Neuronal stem cell (in vitro differentiated cells): Measurements from ENCODE around the gene NSMCE1.
A peak's percentile ranks its signal among the peaks of the same experiment; 100 is the strongest.

Experiments
- DNase-seq: peaks from one replicate; pipeline ENCODE4 v3.0.0-alpha.2; 2013; ENCODE audit warnings: low spot score
- H2AFZ ChIP-seq: one replicate; pipeline ENCODE4 v1.6.1; 2013; ENCODE audit warnings: mild to moderate bottlenecking, low read length, inconsistent platforms
- H2AK5ac ChIP-seq: 2 replicates; pipeline ENCODE4 v1.6.1; 2013; ENCODE audit warnings: low read depth, mild to moderate bottlenecking, inconsistent platforms, low read length, moderate library complexity, mixed read lengths
- H2BK120ac ChIP-seq: 2 replicates; pipeline ENCODE4 v1.6.1; 2013; ENCODE audit warnings: low read depth, mild to moderate bottlenecking, inconsistent platforms, low read length, moderate library complexity, mixed read lengths
- H2BK12ac ChIP-seq: one replicate; pipeline ENCODE4 v1.6.1; 2013; ENCODE audit warnings: low read length, inconsistent platforms
- H2BK15ac ChIP-seq: 2 replicates; pipeline ENCODE4 v1.6.1; 2013; ENCODE audit warnings: mild to moderate bottlenecking, low read length, inconsistent platforms, mixed read lengths
- H2BK5ac ChIP-seq: one replicate; pipeline ENCODE4 v1.6.1; 2013; ENCODE audit warnings: inconsistent platforms, mild to moderate bottlenecking, low read length, moderate library complexity
- H3K14ac ChIP-seq: one replicate; pipeline ENCODE4 v1.6.1; 2013; ENCODE audit warnings: low read length, inconsistent platforms
- H3K18ac ChIP-seq: 2 replicates; pipeline ENCODE4 v1.6.1; 2013; ENCODE audit warnings: low read length, inconsistent platforms
- H3K23ac ChIP-seq: 2 replicates; pipeline ENCODE4 v1.6.1; 2013; ENCODE audit warnings: low read depth, mild to moderate bottlenecking, mixed read lengths, low read length, inconsistent platforms; ENCODE audit not compliant: poor library complexity
- H3K27ac ChIP-seq: replicated peaks from 3 replicates; pipeline ENCODE4 v1.5.1; 2013; ENCODE audit warnings: low read length, inconsistent platforms
- H3K27me3 ChIP-seq, 3 experiments: 2 replicates each; pipeline ENCODE4 v1.6.1; 2013; ENCODE audit warnings: low read length in 3 of 3, mild to moderate bottlenecking in 2 of 3, inconsistent platforms in 1 of 3, low read depth in 1 of 3, mixed read lengths in 1 of 3, moderate library complexity in 1 of 3; ENCODE audit not compliant: control insufficient read depth in 3 of 3, insufficient read depth in 3 of 3
- H3K36me3 ChIP-seq, 2 donors: replicated peaks in 1 of 2; 2 replicates each; pipeline ENCODE4 v1.6.1; 2013; ENCODE audit warnings: low read length in 2 of 2; ENCODE audit not compliant: control insufficient read depth in 2 of 2, insufficient read depth in 2 of 2
- H3K4ac ChIP-seq: 2 replicates; pipeline ENCODE4 v1.6.1; 2013; ENCODE audit warnings: inconsistent platforms, mild to moderate bottlenecking, low read length, moderate library complexity
- H3K4me1 ChIP-seq, 2 donors: 1 replicate in 1 of 2; 2 replicates in 1 of 2; pipeline ENCODE4 v1.6.1; 2013; ENCODE audit warnings: low read length in 2 of 2, low read depth in 1 of 2; ENCODE audit not compliant: control insufficient read depth in 2 of 2, insufficient read depth in 1 of 2
- H3K4me2 ChIP-seq: one replicate; pipeline ENCODE4 v1.6.1; 2013; ENCODE audit warnings: mild to moderate bottlenecking, low read length, inconsistent platforms; ENCODE audit not compliant: insufficient read depth, poor library complexity, severe bottlenecking
- H3K4me3 ChIP-seq, 2 donors: 2 replicates each; pipeline ENCODE4 v1.5.1; 2013; ENCODE audit warnings: low read length in 2 of 2, mild to moderate bottlenecking in 2 of 2, inconsistent platforms in 1 of 2, moderate library complexity in 1 of 2
- H3K79me1 ChIP-seq: one replicate; pipeline ENCODE4 v1.6.1; 2013; ENCODE audit warnings: low read depth, mild to moderate bottlenecking, inconsistent platforms, low read length, moderate library complexity
- H3K9ac ChIP-seq: one replicate; pipeline ENCODE4 v1.6.1; 2013; ENCODE audit warnings: mild to moderate bottlenecking, low read depth, low read length, inconsistent platforms; ENCODE audit not compliant: poor library complexity
- H3K9me3 ChIP-seq, 2 donors: replicated peaks in 1 of 2; 2 replicates each; pipeline versions ENCODE3 to v1.6.1; 2013; ENCODE audit warnings: low read length in 2 of 2, mild to moderate bottlenecking in 2 of 2, inconsistent platforms in 1 of 2, low read depth in 1 of 2, mixed read lengths in 1 of 2, moderate library complexity in 1 of 2; ENCODE audit not compliant: control insufficient read depth in 2 of 2, insufficient read depth in 1 of 2
- H4K8ac ChIP-seq: one replicate; pipeline ENCODE4 v1.6.1; 2013; ENCODE audit warnings: low read depth, mild to moderate bottlenecking, inconsistent platforms, low read length, moderate library complexity
- H4K91ac ChIP-seq: one replicate; pipeline ENCODE4 v1.6.1; 2013; ENCODE audit warnings: low read length, low read depth, mild to moderate bottlenecking, inconsistent platforms; ENCODE audit not compliant: poor library complexity
- WGBS, 2 donors: extraction: QIAGEN DNeasy Blood & Tissue Kit; methylation state at CpG; one replicate each; pipeline ENCODE4 v1.1.7; 2013; ENCODE audit warnings: missing lambda C conversion rate in 2 of 2, mixed read lengths in 1 of 2; ENCODE audit not compliant: insufficient read length in 2 of 2, insufficient replicate concordance in 1 of 2; ENCODE audit errors: extremely low coverage in 2 of 2; 5-methylcytosine and 5-hydroxymethylcytosine counted together

NSMCE1 gene

GRCh38 chr16:27270349-27270748 lies 1.8 kb upstream of the NSMCE1 start:
- no peaks in the 10 kb centered on the region for H3K27me3 ChIP-seq
- no peak overlapping the region for H3K4ac ChIP-seq
- H3K14ac ChIP-seq, result no peak overlapping the region
- no peaks in the 10 kb centered on the region for H3K9me3 ChIP-seq
- no peak overlapping the region for H4K91ac ChIP-seq
- no peak overlapping the region for H2AFZ ChIP-seq
- no peak overlapping the region for H2BK120ac ChIP-seq
- H2BK15ac ChIP-seq, result no peak overlapping the region
- no peaks in the 10 kb centered on the region for H3K36me3 ChIP-seq
- H3K4me1 ChIP-seq, result peaks cover 5 to 6% of the 10 kb centered on the region in 2 donors
- H3K9ac ChIP-seq, result no peak overlapping the region
- H2BK12ac ChIP-seq, result no peak overlapping the region
- H2BK5ac ChIP-seq, result no peak overlapping the region
- no peak overlapping the region for H3K27ac ChIP-seq
- no peak for DNase-seq
- H3K4me2 ChIP-seq, result no peak overlapping the region
- no peak overlapping the region for H3K4me3 ChIP-seq
- WGBS, 2 donors, result no CpG with 5 or more reads among the region's 4 CpGs
- no peaks in the 10 kb centered on the region for H3K79me1 ChIP-seq
- no peak overlapping the region for H2AK5ac ChIP-seq
- H3K23ac ChIP-seq, result no peak overlapping the region
- no peak overlapping the region for H4K8ac ChIP-seq
- no peak overlapping the region for H3K18ac ChIP-seq

GRCh38 chr16:27269300-27270150 lies 953 bp upstream of the NSMCE1 start:
- peaks cover 5 to 6% of the 10 kb centered on the region in 2 donors for H3K4me1 ChIP-seq
- H3K9me3 ChIP-seq, result no peaks in the 10 kb centered on the region
- no peak overlapping the region for H4K91ac ChIP-seq
- H2BK120ac ChIP-seq, result no peak overlapping the region
- peak overlapping the region in 1 of 2 donors; percentile 74 for H3K4me3 ChIP-seq
- no peak overlapping the region for H3K4me2 ChIP-seq
- WGBS, 2 donors, result no CpG with 5 or more reads among the region's 9 CpGs
- H3K9ac ChIP-seq, result no peak overlapping the region
- no peak overlapping the region for H3K18ac ChIP-seq
- no peak overlapping the region for H3K23ac ChIP-seq
- H2AK5ac ChIP-seq, result no peak overlapping the region
- no peak overlapping the region for H2BK15ac ChIP-seq
- no peak for DNase-seq
- H3K4ac ChIP-seq, result no peak overlapping the region
- H2AFZ ChIP-seq, result peak overlapping the region; percentile 86
- H3K27ac ChIP-seq, result no peak overlapping the region
- no peak overlapping the region for H2BK12ac ChIP-seq
- H3K79me1 ChIP-seq, result no peaks in the 10 kb centered on the region
- no peak overlapping the region for H2BK5ac ChIP-seq
- H3K36me3 ChIP-seq, result no peaks in the 10 kb centered on the region
- no peaks in the 10 kb centered on the region for H3K27me3 ChIP-seq
- H3K14ac ChIP-seq, result no peak overlapping the region
- H4K8ac ChIP-seq, result no peak overlapping the region

GRCh38 chr16:27267037-27267677 lies 1.4 kb downstream of the NSMCE1 start:
- 100% methylated on average over 1 of the region's 8 CpGs; no CpG with 5 or more reads in 1 of the 2 donors for WGBS, 2 donors

GRCh38 chr16:27265982-27266381 lies 2.6 kb downstream of the NSMCE1 start:
- no CpG with 5 or more reads among the region's 1 CpG for WGBS, 2 donors
- DNase-seq, result no peak
- no peak overlapping the region for H3K4me3 ChIP-seq

More at GRCh38 chr16:27267037-27267677, 1.4 kb downstream of the NSMCE1 start:
- no peak overlapping the region for H3K4ac ChIP-seq
- H2AK5ac ChIP-seq, result no peak overlapping the region
- no peak overlapping the region for H3K14ac ChIP-seq
- H3K9me3 ChIP-seq, result no peaks in the 10 kb centered on the region
- H2BK15ac ChIP-seq, result no peak overlapping the region
- H3K18ac ChIP-seq, result no peak overlapping the region
- no peak overlapping the region for H3K4me2 ChIP-seq
- DNase-seq, result no peak
- no peak overlapping the region for H3K23ac ChIP-seq
- no peak overlapping the region for H2BK120ac ChIP-seq
- no peak overlapping the region for H3K27ac ChIP-seq
- H3K4me1 ChIP-seq, result peaks cover 5 to 8% of the 10 kb centered on the region in 2 donors
- no peak overlapping the region for H2BK12ac ChIP-seq
- H3K36me3 ChIP-seq, result peaks cover 0 to 6% of the 10 kb centered on the region in 2 donors
- no peak overlapping the region for H3K9ac ChIP-seq
- H3K27me3 ChIP-seq, result no peaks in the 10 kb centered on the region
- no peak overlapping the region for H4K8ac ChIP-seq
- H3K4me3 ChIP-seq, result no peak overlapping the region
- H2BK5ac ChIP-seq, result no peak overlapping the region
- no peaks in the 10 kb centered on the region for H3K79me1 ChIP-seq
- H4K91ac ChIP-seq, result no peak overlapping the region
- no peak overlapping the region for H2AFZ ChIP-seq

More at GRCh38 chr16:27265982-27266381, 2.6 kb downstream of the NSMCE1 start:
- Histone ChIP-seq H3K14ac (no peak overlapping the region), H2BK5ac (no peak overlapping the region), H3K9ac (no peak overlapping the region), H4K91ac (no peak overlapping the region), H2BK12ac (no peak overlapping the region), H3K27me3 (no peaks in the 10 kb centered on the region), H3K36me3 (peaks cover 0 to 6% of the 10 kb centered on the region in 2 donors), H3K79me1 (no peaks in the 10 kb centered on the region), H3K23ac (no peak overlapping the region), H3K4ac (no peak overlapping the region), H3K4me2 (peak overlapping the region; percentile 3), H3K4me1 (peaks cover 5 to 8% of the 10 kb centered on the region in 2 donors), H3K27ac (no peak overlapping the region), H4K8ac (no peak overlapping the region), H3K9me3 (no peaks in the 10 kb centered on the region), H2AFZ (no peak overlapping the region), H2AK5ac (no peak overlapping the region), H2BK15ac (no peak overlapping the region), H3K18ac (no peak overlapping the region), H2BK120ac (no peak overlapping the region)
